Measurements from ENCODE around the gene ZFP36.

ZFP36 gene

DNA sequence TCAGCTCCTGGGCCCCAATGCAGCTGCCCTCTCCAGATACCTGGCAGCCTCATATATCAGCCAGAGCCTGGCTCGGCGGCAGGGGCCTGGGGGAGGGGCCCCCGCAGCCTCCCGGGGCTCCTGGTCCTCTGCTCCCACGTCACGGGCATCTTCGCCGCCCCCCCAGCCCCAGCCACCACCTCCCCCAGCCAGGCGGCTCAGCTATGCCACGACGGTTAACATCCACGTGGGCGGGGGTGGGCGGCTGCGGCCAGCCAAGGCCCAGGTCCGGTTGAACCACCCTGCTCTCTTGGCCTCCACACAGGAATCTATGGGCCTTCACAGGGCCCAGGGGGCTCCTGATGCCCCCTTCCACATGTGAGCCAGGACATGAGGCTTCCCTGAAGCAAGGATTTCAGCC is 18.3 kb downstream of the ZFP36 start:
- Histone ChIP-seq H3K36me3 (ENCODE audit: insufficient read depth, insufficient read length, low read length) (peaks cover 58% of the 10 kb centered on the region), H3K4me3 (ENCODE audit: insufficient read length, low read depth) (no peak overlapping the region), H3K4me1 (ENCODE audit: insufficient read depth, insufficient read length) (peaks cover 6% of the 10 kb centered on the region), H3K9ac (ENCODE audit: insufficient read length, low read depth) (no peak overlapping the region), H3K27me3 (ENCODE audit: insufficient read depth, insufficient read length) (no peaks in the 10 kb centered on the region), H3K9me3 (ENCODE audit: insufficient read depth, low read length) (no peaks in the 10 kb centered on the region)
- TF ChIP-seq SUZ12 (IDR thresholded peaks at IDR 0.05; ENCODE audit: extremely low read depth, insufficient read depth, insufficient read length) (no peak), ZNF274 (IDR thresholded peaks at IDR 0.05; ENCODE audit: low read depth, low read length) (no peak), YY1 (IDR thresholded peaks at IDR 0.05; ENCODE audit: insufficient read depth, insufficient read length) (no peak)
- no peak for DNase-seq (ENCODE audit: low read depth, low spot score)

DNA sequence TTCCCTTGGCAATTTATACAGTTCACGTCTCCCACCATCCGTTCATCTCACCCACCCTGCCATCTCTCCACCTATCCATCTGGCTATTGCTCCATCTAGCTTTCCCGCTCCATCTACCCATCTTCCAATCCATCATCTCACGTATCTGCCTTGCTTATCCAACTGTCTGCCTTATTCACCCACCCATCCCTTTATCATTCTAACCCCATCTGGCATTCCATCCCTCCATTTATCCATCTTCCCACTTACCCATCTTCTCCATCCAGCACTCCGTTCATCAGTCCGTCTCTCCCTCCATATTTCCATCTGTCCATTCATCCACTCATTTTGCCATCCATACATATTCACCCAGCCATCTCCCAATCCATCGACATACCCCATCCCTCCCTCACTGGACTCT is 19.1 kb downstream of the ZFP36 start:
- Histone ChIP-seq H3K4me1 (ENCODE audit: insufficient read depth, insufficient read length) (peaks cover 6% of the 10 kb centered on the region), H3K4me3 (ENCODE audit: insufficient read length, low read depth) (no peak overlapping the region), H3K27me3 (ENCODE audit: insufficient read depth, insufficient read length) (no peaks in the 10 kb centered on the region), H3K9me3 (ENCODE audit: insufficient read depth, low read length) (no peaks in the 10 kb centered on the region), H3K36me3 (ENCODE audit: insufficient read depth, insufficient read length, low read length) (peaks cover 50% of the 10 kb centered on the region), H3K9ac (ENCODE audit: insufficient read length, low read depth) (no peak overlapping the region)
- no peak for TF ChIP-seq ZNF274 (IDR thresholded peaks at IDR 0.05; ENCODE audit: low read depth, low read length)
- no peak for TF ChIP-seq YY1 (IDR thresholded peaks at IDR 0.05; ENCODE audit: insufficient read depth, insufficient read length)
- no peak for TF ChIP-seq SUZ12 (IDR thresholded peaks at IDR 0.05; ENCODE audit: extremely low read depth, insufficient read depth, insufficient read length)
- DNase-seq (ENCODE audit: low read depth, low spot score): no peak

DNA sequence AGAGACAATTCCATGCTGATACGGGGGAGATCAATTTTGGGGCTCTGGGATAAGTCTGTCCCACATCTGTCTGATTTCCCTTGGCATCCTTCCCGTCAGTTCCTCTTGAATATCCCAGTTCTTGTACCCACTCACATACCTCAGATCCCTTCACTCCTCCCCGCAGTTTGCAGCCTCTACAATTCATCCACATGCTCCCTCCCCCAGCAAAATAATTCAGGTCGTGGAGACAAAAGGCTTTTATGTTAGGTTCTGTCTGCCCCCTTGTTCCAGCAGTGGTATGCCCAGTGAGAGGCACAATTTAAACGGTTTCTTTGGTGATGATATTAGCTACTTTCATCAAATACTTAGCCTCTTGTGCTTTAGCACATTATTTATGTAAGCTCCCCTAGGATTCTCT is 19.5 kb downstream of the ZFP36 start:
- no peak for DNase-seq (ENCODE audit: low read depth, low spot score)
- Histone ChIP-seq H3K36me3 (ENCODE audit: insufficient read depth, insufficient read length, low read length) (peaks cover 46% of the 10 kb centered on the region), H3K27me3 (ENCODE audit: insufficient read depth, insufficient read length) (no peaks in the 10 kb centered on the region), H3K9ac (ENCODE audit: insufficient read length, low read depth) (no peak overlapping the region), H3K9me3 (ENCODE audit: insufficient read depth, low read length) (no peaks in the 10 kb centered on the region), H3K4me1 (ENCODE audit: insufficient read depth, insufficient read length) (peaks cover 6% of the 10 kb centered on the region), H3K4me3 (ENCODE audit: insufficient read length, low read depth) (no peak overlapping the region)
- TF ChIP-seq ZNF274 (IDR thresholded peaks at IDR 0.05; ENCODE audit: low read depth, low read length): no peak

DNA sequence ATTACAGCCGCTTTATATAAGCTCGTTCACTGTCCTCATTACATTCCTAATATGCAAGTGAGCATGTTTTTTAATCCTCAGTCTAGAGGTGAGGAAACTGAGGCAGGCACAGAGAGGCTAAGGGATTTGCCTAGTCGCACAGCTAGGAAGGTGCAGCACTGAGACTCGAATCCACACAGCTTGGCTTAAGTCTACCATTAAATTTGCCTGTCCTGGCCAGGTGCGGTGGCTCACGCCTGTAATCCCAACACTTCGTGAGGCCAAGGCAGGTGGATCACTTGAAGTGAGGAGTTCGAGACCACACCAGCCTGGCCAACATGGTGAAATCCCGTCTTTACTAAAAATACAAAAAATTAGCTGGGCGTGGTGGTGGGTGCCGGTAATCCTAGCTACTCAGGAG is 21.1 kb downstream of the ZFP36 start:
- H3K27me3 ChIP-seq (ENCODE audit: insufficient read depth, insufficient read length): no peaks in the 10 kb centered on the region
- H3K4me1 ChIP-seq (ENCODE audit: insufficient read depth, insufficient read length): peaks cover 6% of the 10 kb centered on the region
- H3K9ac ChIP-seq (ENCODE audit: insufficient read length, low read depth): no peak overlapping the region
- no peaks in the 10 kb centered on the region for H3K9me3 ChIP-seq (ENCODE audit: insufficient read depth, low read length)
- TF ChIP-seq YY1 (IDR thresholded peaks at IDR 0.05; ENCODE audit: insufficient read depth, insufficient read length) (no peak), ZNF274 (IDR thresholded peaks at IDR 0.05; ENCODE audit: low read depth, low read length) (no peak), SUZ12 (IDR thresholded peaks at IDR 0.05; ENCODE audit: extremely low read depth, insufficient read depth, insufficient read length) (no peak)
- DNase-seq (ENCODE audit: low read depth, low spot score): no peak
- peaks cover 43% of the 10 kb centered on the region for H3K36me3 ChIP-seq (ENCODE audit: insufficient read depth, insufficient read length, low read length)
- H3K4me3 ChIP-seq (ENCODE audit: insufficient read length, low read depth): no peak overlapping the region

DNA sequence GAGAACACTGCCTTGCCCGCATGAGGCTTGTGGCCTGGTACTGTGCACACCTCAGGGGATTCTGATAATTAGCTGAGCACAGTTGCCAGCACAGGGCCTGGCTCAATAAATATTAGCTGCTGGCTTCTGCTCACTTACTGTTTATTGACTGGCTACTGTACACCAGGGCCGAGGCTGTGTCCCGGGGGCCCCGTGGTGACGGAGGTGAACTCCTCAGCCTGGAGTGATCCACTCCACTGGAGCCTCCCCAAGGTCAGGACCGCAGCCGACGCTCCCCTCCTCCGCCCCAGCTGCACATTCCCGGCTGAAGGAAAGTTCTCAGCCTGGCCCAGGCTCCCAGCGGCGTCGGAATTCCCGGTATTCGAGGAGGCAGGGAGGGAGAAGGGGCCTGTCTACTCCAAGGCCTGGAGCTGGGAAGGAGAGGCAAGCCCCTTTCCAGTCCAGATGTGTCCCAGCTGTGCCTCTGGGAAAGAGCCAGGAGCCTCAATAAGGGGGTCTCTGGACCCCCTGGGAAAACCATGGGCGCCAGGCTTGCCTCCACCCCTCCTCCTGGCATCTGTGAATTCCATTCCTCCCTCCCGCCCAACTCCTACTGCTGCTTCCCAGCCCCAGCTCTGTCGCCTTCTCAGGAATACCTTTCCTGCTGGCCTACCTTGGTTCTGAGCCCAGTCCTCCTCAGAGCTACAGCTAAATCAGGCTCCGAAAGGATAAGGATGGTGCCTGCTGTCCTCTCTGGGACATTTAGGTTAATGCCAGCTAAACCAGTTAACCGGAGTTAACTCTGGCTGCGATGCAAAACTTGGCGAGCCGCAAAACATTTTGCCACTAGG is 21.9 kb downstream of the ZFP36 start:
- Histone ChIP-seq H3K36me3 (ENCODE audit: insufficient read depth, insufficient read length, low read length) (peaks cover 43% of the 10 kb centered on the region), H3K4me1 (ENCODE audit: insufficient read depth, insufficient read length) (peaks cover 8% of the 10 kb centered on the region), H3K9ac (ENCODE audit: insufficient read length, low read depth) (peak overlapping the region; percentile 67), H3K27me3 (ENCODE audit: insufficient read depth, insufficient read length) (no peaks in the 10 kb centered on the region), H3K9me3 (ENCODE audit: insufficient read depth, low read length) (no peaks in the 10 kb centered on the region), H3K4me3 (ENCODE audit: insufficient read length, low read depth) (no peak overlapping the region)
- peak; percentile 78 for DNase-seq (ENCODE audit: low read depth, low spot score)
- no peak for TF ChIP-seq YY1 (IDR thresholded peaks at IDR 0.05; ENCODE audit: insufficient read depth, insufficient read length)
- TF ChIP-seq ZNF274 (IDR thresholded peaks at IDR 0.05; ENCODE audit: low read depth, low read length): no peak
- no peak for TF ChIP-seq SUZ12 (IDR thresholded peaks at IDR 0.05; ENCODE audit: extremely low read depth, insufficient read depth, insufficient read length)

DNA sequence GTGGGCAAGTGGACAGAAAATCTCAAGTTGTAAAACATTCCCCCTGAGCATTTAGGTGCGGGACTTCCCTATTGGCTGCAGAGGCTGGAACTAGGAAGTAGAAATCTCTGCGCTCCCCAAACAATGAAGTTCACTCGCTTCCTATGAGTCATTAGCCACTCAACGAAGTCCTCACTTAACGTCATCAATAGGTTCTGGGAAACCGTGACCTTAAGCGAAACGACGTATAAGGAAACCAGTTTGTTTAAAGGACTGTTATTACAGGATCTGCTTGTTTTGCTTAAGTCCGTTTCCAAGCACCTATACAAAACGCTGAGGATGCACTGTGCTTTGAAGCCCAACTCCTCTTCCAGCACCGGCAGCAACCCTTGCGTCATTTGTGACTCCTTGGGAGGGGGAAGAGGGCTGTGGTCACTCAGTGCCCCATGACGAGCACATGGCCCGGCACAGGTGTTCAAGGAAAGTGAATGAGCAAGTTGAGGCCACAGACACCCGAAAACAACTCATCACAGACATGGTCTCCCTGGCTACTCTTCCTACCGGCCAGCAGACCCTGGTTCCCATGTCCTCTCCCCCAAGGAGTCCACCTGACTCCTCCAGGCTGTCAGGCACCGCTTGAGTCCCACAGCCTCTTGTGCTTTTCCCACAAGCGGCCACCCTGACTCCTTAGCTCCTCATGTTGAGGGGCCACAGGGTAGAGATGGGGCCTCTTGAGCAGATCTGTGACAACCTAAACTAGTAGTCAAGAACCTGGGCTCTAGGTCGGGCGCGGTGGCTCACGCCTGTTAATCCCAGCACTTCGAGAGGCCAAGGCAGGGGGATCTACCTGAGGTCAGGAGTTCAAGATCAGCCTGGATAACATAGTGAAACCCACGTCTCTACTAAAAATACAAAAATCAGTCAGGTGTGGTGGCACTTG is 24.3 kb downstream of the ZFP36 start:
- peaks cover 39% of the 10 kb centered on the region for H3K36me3 ChIP-seq (ENCODE audit: insufficient read depth, insufficient read length, low read length)
- no peaks in the 10 kb centered on the region for H3K9me3 ChIP-seq (ENCODE audit: insufficient read depth, low read length)
- H3K9ac ChIP-seq (ENCODE audit: insufficient read length, low read depth): no peak overlapping the region
- H3K4me1 ChIP-seq (ENCODE audit: insufficient read depth, insufficient read length): peaks cover 8% of the 10 kb centered on the region
- no peaks in the 10 kb centered on the region for H3K27me3 ChIP-seq (ENCODE audit: insufficient read depth, insufficient read length)
- no peak for DNase-seq (ENCODE audit: low read depth, low spot score)
- no peak overlapping the region for H3K4me3 ChIP-seq (ENCODE audit: insufficient read length, low read depth)
- TF ChIP-seq ZNF274 (IDR thresholded peaks at IDR 0.05; ENCODE audit: low read depth, low read length): no peak
- TF ChIP-seq YY1 (IDR thresholded peaks at IDR 0.05; ENCODE audit: insufficient read depth, insufficient read length): no peak
- no peak for TF ChIP-seq SUZ12 (IDR thresholded peaks at IDR 0.05; ENCODE audit: extremely low read depth, insufficient read depth, insufficient read length)

DNA sequence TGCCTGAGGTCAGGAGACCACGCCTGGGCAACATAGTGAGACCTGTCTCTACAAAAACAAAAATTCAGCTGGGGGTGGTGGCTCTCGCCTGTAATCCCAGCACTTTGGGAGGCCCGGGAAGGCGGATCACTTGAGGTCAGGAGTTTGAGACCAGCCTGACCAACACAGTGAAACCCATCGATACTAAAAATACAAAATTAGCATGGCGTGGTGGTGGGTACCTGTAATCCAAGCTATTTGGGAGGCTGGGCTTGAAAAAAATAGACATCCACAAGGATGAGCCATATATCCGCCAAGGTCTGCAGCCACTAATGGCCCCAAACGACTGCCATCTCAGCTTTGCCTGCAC is 26.0 kb downstream of the ZFP36 start:
- Histone ChIP-seq H3K4me1 (ENCODE audit: insufficient read depth, insufficient read length) (peaks cover 7% of the 10 kb centered on the region), H3K9me3 (ENCODE audit: insufficient read depth, low read length) (no peaks in the 10 kb centered on the region), H3K9ac (ENCODE audit: insufficient read length, low read depth) (no peak overlapping the region), H3K36me3 (ENCODE audit: insufficient read depth, insufficient read length, low read length) (peaks cover 37% of the 10 kb centered on the region), H3K4me3 (ENCODE audit: insufficient read length, low read depth) (no peak overlapping the region), H3K27me3 (ENCODE audit: insufficient read depth, insufficient read length) (no peaks in the 10 kb centered on the region)
- TF ChIP-seq SUZ12 (IDR thresholded peaks at IDR 0.05; ENCODE audit: extremely low read depth, insufficient read depth, insufficient read length) (no peak), YY1 (IDR thresholded peaks at IDR 0.05; ENCODE audit: insufficient read depth, insufficient read length) (no peak), ZNF274 (IDR thresholded peaks at IDR 0.05; ENCODE audit: low read depth, low read length) (no peak)
- DNase-seq (ENCODE audit: low read depth, low spot score): no peak
